Activated CD8-positive, alpha-beta T cell treated with anti-CD3 and anti-CD28 coated beads, Interleukin-2, amount 10 ng/mL, durations not matched to agents 7 days and 5 days (primary cell): ENCODE measurements around the gene PMS2. TPM values are rescaled to one million over a fixed set of nuclear protein-coding genes. Genes with fewer than 3 reads are reported as not detected.
"Not testable (repeated sequence)": the region's sequence is repeated elsewhere in the genome, so short reads cannot be mapped to it uniquely, and the experiment has no call there.

Experiments
- ATAC-seq: fragments of 150-1000 bp; cut with Tn5 transposase; one replicate; pipeline ENCODE4 v1.10.0; 2021; ENCODE audit warnings: moderate library complexity
- CTCF ChIA-PET: fragments of 350-600 bp; sonication (Branson Sonifier 250); formaldehyde crosslinking; loops from one replicate; lab custom pipeline; 2021; ENCODE audit warnings: antibody characterized with exemption; lab: Charles Lee
- POLR2A ChIA-PET: fragments of 350-600 bp; sonication (Branson Sonifier 250); formaldehyde crosslinking; loops from one replicate; lab custom pipeline; 2021; ENCODE audit warnings: antibody characterized with exemption; lab: Charles Lee
- DNase-seq: peaks from one replicate; pipeline ENCODE4 v3.0.0-alpha.2; 2020
- H3K27ac Mint-ChIP-seq: one replicate; pipeline ENCODE4 v1.8.0; 2021; ENCODE audit warnings: mild to moderate bottlenecking, mixed read lengths
- H3K27me3 Mint-ChIP-seq: one replicate; pipeline ENCODE4 v1.8.0; 2021; ENCODE audit warnings: low read depth, mixed read lengths
- H3K36me3 Mint-ChIP-seq: one replicate; pipeline ENCODE4 v1.8.0; 2021; ENCODE audit warnings: low read depth, mixed read lengths
- H3K4me1 Mint-ChIP-seq: one replicate; pipeline ENCODE4 v1.8.0; 2021; ENCODE audit warnings: low read depth, mixed read lengths
- H3K4me3 Mint-ChIP-seq: one replicate; pipeline ENCODE4 v1.8.0; 2021; ENCODE audit warnings: mild to moderate bottlenecking, mixed read lengths
- H3K9me3 Mint-ChIP-seq: one replicate; pipeline ENCODE4 v1.8.0; 2022; ENCODE audit warnings: mixed read lengths; ENCODE audit not compliant: insufficient read depth
- total RNA-seq, 2 experiments: library from RNA; stranded (reverse); gene quantifications; one replicate each; pipeline ENCODE4 v1.2.3, GENCODE V29; 2021

Gene PMS2
- total RNA-seq: 10 to 100 TPM; 19.4 to 21.1 TPM

DNA sequence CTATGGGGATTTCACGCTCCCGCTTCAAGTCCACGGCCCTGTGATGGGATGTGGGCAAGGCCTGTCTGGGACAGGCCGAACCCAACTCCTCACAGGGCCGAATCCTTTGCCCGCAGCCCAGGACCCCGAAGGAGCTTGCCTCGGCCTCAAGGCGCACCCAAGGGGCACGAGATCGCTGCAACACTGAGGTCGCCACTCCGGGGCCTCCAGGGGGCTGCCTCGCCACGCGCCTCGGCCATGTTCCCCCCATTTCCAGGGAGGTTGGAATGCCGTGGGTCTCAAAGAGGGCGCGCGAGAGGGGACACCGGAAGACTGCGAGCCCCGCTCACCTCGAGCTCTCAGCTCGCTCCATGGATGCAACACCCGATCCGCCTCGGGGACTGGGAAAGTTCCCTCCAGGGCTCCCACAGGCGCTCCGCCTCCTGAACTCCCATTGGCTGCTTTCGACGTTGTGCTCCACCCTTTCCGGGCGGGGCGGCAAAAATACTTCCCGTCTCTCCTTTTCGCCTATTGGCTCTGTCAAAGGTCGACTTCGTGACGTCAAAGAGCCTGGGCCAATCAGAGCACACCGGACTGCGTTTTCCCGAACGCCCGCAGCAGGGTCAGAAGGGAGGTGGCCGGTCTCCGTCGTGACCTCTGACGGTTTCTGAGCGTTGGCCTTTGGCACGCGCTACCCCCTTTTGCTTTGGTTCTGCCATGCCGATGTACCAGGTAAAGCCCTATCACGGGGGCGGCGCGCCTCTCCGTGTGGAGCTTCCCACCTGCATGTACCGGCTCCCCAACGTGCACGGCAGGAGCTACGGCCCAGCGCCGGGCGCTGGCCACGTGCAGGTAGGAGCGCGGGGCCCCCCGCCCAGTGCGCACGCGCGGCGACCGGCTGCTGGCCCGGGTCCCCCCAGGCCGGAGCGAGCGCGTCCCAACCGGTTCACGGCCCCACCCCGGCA is at the start of gene PMS2, which contains the start of gene AIMP2:
TSS of gene PMS2 (minus strand) at position 382 of the 944 bp plus-strand sequence. CDS start at position 352, 30 bp downstream.
TSS of gene AIMP2 (plus strand) at position 605 of the 944 bp plus-strand sequence. CDS start at position 697, 92 bp downstream.
- Mint-ChIP-seq H3K9me3 (no peaks in the 10 kb centered on the region), H3K4me3 (peak within 1 kb of the TSS; percentile 89), H3K4me1 (peaks cover 38% of the 10 kb centered on the region), H3K27ac (peak within 1 kb of the TSS; percentile 95), H3K27me3 (no peaks in the 10 kb centered on the region), H3K36me3 (peaks cover 24% of the 10 kb centered on the region)
- DNase-seq (peak; percentile 99), ATAC-seq (peak; percentile 92)
- ChIA-PET POLR2A (interaction anchor here (0.5 to 1.6 kb wide), 6 partner anchors 9 to 97 kb away, joined by 3 to 8 read pairs (median 3); no protein-coding TSS in a partner anchor), CTCF (interaction anchor here (1.0 to 2.8 kb wide), 6 partner anchors 11 to 341 kb away, joined by 3 to 14 read pairs (median 6); no protein-coding TSS in a partner anchor)

- CTCF ChIA-PET: interaction anchor here (0.8 to 1.0 kb wide), 2 partner anchors 23 to 26 kb away, joined by 3 read pairs; no protein-coding TSS in a partner anchor
- ATAC-seq: no peak
- Mint-ChIP-seq H3K9me3 (no peaks in the 10 kb centered on the region), H3K4me3 (peak overlapping the region; percentile 95), H3K4me1 (peaks cover 26% of the 10 kb centered on the region), H3K27ac (peak overlapping the region; percentile 52), H3K27me3 (no peaks in the 10 kb centered on the region), H3K36me3 (peaks cover 22% of the 10 kb centered on the region)
- DNase-seq: no peak
- POLR2A ChIA-PET: interaction anchor here (0.6 to 1.0 kb wide), 6 partner anchors 9 to 671 kb away, joined by 3 to 7 read pairs (median 3); no protein-coding TSS in a partner anchor
Observed at GRCh38 chr7:6057316-6058129, 48.7 kb upstream of the PMS2 start.

DNA sequence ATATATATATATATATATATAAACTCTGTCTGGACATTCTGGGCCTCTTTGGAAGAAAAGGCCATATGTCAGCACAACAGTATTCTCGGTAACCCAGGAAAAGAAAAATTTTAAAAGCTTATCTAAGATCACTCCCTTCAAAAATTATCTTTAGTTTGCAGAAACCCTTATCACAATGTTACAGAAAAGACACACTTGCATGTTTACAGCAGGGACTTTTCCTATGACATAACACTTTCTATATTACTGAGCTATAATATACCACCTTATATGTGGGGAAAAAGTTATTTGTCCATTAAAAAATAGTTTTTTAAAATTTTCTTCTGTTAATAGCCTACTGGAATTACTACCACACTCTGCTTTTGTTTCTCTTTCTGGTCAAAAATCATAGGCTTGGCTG is 47.8 kb upstream of the PMS2 start:
- Mint-ChIP-seq H3K27me3 (no peaks in the 10 kb centered on the region), H3K4me3 (no peak overlapping the region), H3K27ac (no peak overlapping the region), H3K4me1 (peaks cover 26% of the 10 kb centered on the region), H3K9me3 (no peaks in the 10 kb centered on the region), H3K36me3 (peaks cover 25% of the 10 kb centered on the region)
- ChIA-PET CTCF (interaction anchor here (0.8 to 1.0 kb wide), 2 partner anchors 22 to 25 kb away, joined by 3 read pairs; no protein-coding TSS in a partner anchor), POLR2A (interaction anchor here (0.6 to 1.0 kb wide), 2 partner anchors 9 to 294 kb away, joined by 3 to 5 read pairs; no protein-coding TSS in a partner anchor)
- DNase-seq (no peak), ATAC-seq (no peak)

GRCh38 chr7:6051185-6051584 is 42.3 kb upstream of the PMS2 start:
- peaks cover 32% of the 10 kb centered on the region for H3K36me3 Mint-ChIP-seq
- CTCF ChIA-PET, H3K4me3 Mint-ChIP-seq, H3K4me1 Mint-ChIP-seq, H3K27ac Mint-ChIP-seq, POLR2A ChIA-PET, H3K27me3 Mint-ChIP-seq, DNase-seq, ATAC-seq, H3K9me3 Mint-ChIP-seq: not testable (repeated sequence)

GRCh38 chr7:6049780-6050179 is 40.9 kb upstream of the PMS2 start:
- H3K4me3 Mint-ChIP-seq: no peak overlapping the region
- ATAC-seq: no peak
- H3K4me1 Mint-ChIP-seq: peaks cover 1% of the 10 kb centered on the region
- no peaks in the 10 kb centered on the region for H3K9me3 Mint-ChIP-seq
- CTCF ChIA-PET: no interaction called here
- no peaks in the 10 kb centered on the region for H3K27me3 Mint-ChIP-seq
- DNase-seq: no peak
- POLR2A ChIA-PET: no interaction called here
- H3K27ac Mint-ChIP-seq: no peak overlapping the region
- peaks cover 34% of the 10 kb centered on the region for H3K36me3 Mint-ChIP-seq

DNA sequence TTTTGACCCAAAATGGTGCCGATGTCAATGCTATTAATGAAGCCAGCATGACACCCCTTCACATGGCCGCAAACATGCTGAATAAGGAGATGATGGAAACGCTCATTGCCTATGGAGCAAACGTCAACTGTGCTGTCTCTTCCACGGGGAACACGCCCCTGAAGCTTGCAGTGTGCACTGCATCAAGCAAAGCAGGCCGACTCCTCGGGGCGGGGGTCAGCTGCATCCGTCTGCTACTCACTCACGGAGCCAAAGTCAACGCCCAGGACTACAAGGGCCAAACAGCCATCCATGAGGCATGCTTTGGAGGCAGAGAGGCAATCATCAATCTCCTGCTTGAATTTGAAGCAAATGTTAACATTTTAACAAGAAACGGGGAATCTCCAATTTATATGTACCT is 26.8 kb upstream of the PMS2 start:
- H3K4me3 Mint-ChIP-seq: no peak overlapping the region
- H3K27me3 Mint-ChIP-seq: no peaks in the 10 kb centered on the region
- DNase-seq (no peak), ATAC-seq (no peak)
- H3K27ac Mint-ChIP-seq: no peak overlapping the region
- peaks cover 10% of the 10 kb centered on the region for H3K4me1 Mint-ChIP-seq
- POLR2A ChIA-PET: no interaction called here
- CTCF ChIA-PET: no interaction called here
- H3K36me3 Mint-ChIP-seq: peaks cover 54% of the 10 kb centered on the region
- H3K9me3 Mint-ChIP-seq: no peaks in the 10 kb centered on the region

- Mint-ChIP-seq H3K36me3 (peaks cover 49% of the 10 kb centered on the region), H3K27me3 (no peaks in the 10 kb centered on the region), H3K27ac (no peak overlapping the region), H3K4me1 (peaks cover 10% of the 10 kb centered on the region), H3K9me3 (no peaks in the 10 kb centered on the region), H3K4me3 (no peak overlapping the region)
- ATAC-seq: no peak
- no peak for DNase-seq
- POLR2A ChIA-PET: no interaction called here
- CTCF ChIA-PET: interaction anchor here (0.8 kb wide), 1 partner anchor 22 kb away, joined by 3 read pairs; no protein-coding TSS in a partner anchor
Observed at GRCh38 chr7:6035165-6035564, 26.3 kb upstream of the PMS2 start.

DNA sequence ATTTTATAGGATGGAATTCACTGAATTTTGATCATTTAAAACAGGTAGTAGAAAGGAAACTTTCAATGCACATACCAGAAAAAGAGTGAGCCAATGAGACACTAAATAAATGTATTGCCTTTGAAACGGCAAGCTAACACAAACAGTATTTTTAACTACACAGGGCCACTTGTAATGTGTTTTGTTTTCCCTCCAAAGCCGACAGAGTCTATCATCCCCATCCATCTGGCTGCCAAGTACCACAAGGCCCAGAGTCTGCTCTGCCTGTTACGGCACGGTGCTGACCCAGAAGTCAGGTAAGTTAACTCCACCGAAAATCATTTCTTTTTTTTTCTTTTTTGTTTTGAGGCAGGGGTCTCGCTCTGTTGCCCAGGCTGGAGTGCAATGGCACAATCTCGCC is 23.8 kb upstream of the PMS2 start:
- H3K9me3 Mint-ChIP-seq: no peaks in the 10 kb centered on the region
- H3K27me3 Mint-ChIP-seq: no peaks in the 10 kb centered on the region
- DNase-seq: no peak
- peaks cover 17% of the 10 kb centered on the region for H3K4me1 Mint-ChIP-seq
- peaks cover 54% of the 10 kb centered on the region for H3K36me3 Mint-ChIP-seq
- H3K27ac Mint-ChIP-seq: no peak overlapping the region
- no peak overlapping the region for H3K4me3 Mint-ChIP-seq
- POLR2A ChIA-PET: no interaction called here
- no peak for ATAC-seq
- CTCF ChIA-PET: interaction anchor here (0.6 to 1.3 kb wide), 3 partner anchors 24 to 65 kb away, joined by 3 read pairs; partner anchors contain the start of genes AIMP2 and PMS2

GRCh38 chr7:6032167-6032566 is 23.3 kb upstream of the PMS2 start:
- CTCF ChIA-PET: interaction anchor here (1.2 to 1.3 kb wide), 2 partner anchors 23 to 25 kb away, joined by 3 read pairs; partner anchors contain the start of genes AIMP2 and PMS2

DNA sequence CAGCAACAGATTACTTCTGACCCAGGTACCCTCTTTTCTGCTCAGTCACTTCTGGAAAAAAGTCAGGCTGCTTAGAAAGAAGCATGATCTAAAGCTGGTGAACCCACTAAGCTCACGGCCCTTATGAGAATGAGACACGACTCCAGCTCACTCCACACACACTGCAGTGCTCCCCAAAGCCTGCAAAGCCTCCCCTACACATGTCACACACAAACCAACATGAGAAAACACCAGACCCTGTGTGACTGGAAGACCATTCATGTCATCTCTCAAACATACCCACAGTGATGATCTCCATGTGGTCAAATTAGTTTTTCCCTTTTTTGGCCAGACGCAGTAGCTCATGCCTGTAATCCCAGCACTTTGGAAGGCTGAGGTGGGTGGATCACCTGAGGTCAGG is 22.7 kb upstream of the PMS2 start:
- Mint-ChIP-seq H3K36me3 (peaks cover 59% of the 10 kb centered on the region), H3K9me3 (no peaks in the 10 kb centered on the region), H3K4me1 (peaks cover 25% of the 10 kb centered on the region), H3K27me3 (no peaks in the 10 kb centered on the region), H3K27ac (peak overlapping the region; percentile 14), H3K4me3 (no peak overlapping the region)
- ChIA-PET CTCF (interaction anchor here (1.2 to 1.3 kb wide), 2 partner anchors 23 to 25 kb away, joined by 3 read pairs; partner anchors contain the start of genes AIMP2 and PMS2), POLR2A (no interaction called here)
- ATAC-seq (no peak), DNase-seq (no peak)

More at GRCh38 chr7:6032167-6032566, 23.3 kb upstream of the PMS2 start:
- POLR2A ChIA-PET: no interaction called here
- Mint-ChIP-seq H3K4me1 (peaks cover 19% of the 10 kb centered on the region), H3K27ac (no peak overlapping the region), H3K36me3 (peaks cover 57% of the 10 kb centered on the region), H3K4me3 (no peak overlapping the region), H3K27me3 (no peaks in the 10 kb centered on the region), H3K9me3 (no peaks in the 10 kb centered on the region)
- ATAC-seq: no peak
- no peak for DNase-seq

DNA sequence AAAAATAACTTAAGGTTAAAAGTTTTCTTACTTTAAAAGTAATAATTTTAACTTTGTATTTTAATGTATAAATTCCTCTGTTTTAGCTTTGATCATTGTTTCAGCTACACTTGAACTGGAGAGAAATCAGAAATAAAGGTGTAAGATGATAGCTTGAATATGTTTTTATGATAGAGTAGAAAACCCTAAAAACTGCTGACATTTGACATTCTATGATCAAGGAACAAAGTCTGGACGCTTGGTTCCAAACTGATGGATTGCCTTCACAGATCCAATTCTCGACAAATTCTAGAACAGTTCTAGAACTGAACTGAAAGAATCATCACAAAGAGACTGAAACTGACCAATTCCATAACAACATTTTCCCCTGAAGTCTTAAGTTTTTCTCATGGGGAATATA is 22.1 kb upstream of the PMS2 start, which contains the start of gene ANKRD61:
TSS of gene ANKRD61 (plus strand) at position 389 of the 400 bp plus-strand sequence. CDS start at position 389, 0 bp downstream.
- H3K4me1 Mint-ChIP-seq: peaks cover 31% of the 10 kb centered on the region
- ChIA-PET POLR2A (no interaction called here), CTCF (no interaction called here)
- H3K27ac Mint-ChIP-seq: peak within 1 kb of the TSS; percentile 25
- H3K4me3 Mint-ChIP-seq: no peak within 1 kb of the TSS
- H3K27me3 Mint-ChIP-seq: no peaks in the 10 kb centered on the region
- no peak for DNase-seq
- H3K36me3 Mint-ChIP-seq: peaks cover 58% of the 10 kb centered on the region
- ATAC-seq: no peak
- H3K9me3 Mint-ChIP-seq: no peaks in the 10 kb centered on the region
